Heart right ventricle (tissue), 16 donors: ENCODE data around the gene ASZ1. TPM values are rescaled to one million over a fixed set of nuclear protein-coding genes. Genes with fewer than 3 reads are reported as not detected.

Experiments used
- ATAC-seq, 8 donors: fragments of 200-7000 bp; cut with Tn5 transposase; one replicate each; pipeline ENCODE4 v1.9.1; 2020; ENCODE audit warnings: mild to moderate bottlenecking in 8 of 8, moderate library complexity in 8 of 8, moderate number of reproducible peaks in 1 of 8
- DNase-seq, 2 donors: peaks; one replicate each; pipeline ENCODE4 v3.0.0-alpha.2; 2020
- H3K27ac ChIP-seq, 10 donors: fragments of 200-600 bp; sonication (generic) in 2 of 10; one replicate each; pipeline versions ENCODE4 v1.5.0 to v1.8.0; 2020 to 2022; ENCODE audit warnings: mild to moderate bottlenecking in 3 of 10
- H3K27me3 ChIP-seq, 7 donors: fragments of 200-600 bp; one replicate each; pipeline ENCODE4 v1.8.0; 2021 to 2022; ENCODE audit warnings: mild to moderate bottlenecking in 2 of 7
- H3K36me3 ChIP-seq, 9 donors: fragments of 200-600 bp; sonication (generic) in 1 of 9; one replicate each; pipeline versions ENCODE4 v1.5.0 to v1.8.0; 2020 to 2022; ENCODE audit warnings: mild to moderate bottlenecking in 2 of 9
- H3K4me1 ChIP-seq, 9 donors: fragments of 200-600 bp; sonication (generic) in 1 of 9; one replicate each; pipeline versions ENCODE4 v1.5.0 to v1.8.0; 2020 to 2022; ENCODE audit warnings: mild to moderate bottlenecking in 4 of 9
- H3K4me3 ChIP-seq, 10 donors: fragments of 200-600 bp; sonication (generic) in 2 of 10; one replicate each; pipeline versions ENCODE4 v1.5.0 to v1.8.0; 2020 to 2022; ENCODE audit warnings: mild to moderate bottlenecking in 7 of 10, moderate library complexity in 2 of 10
- H3K9me3 ChIP-seq, 11 donors: fragments of 200-600 bp in 10 of 11; sonication (generic) in 2 of 11; one replicate each; pipeline versions ENCODE4 v1.5.0 to v1.8.0; 2013 to 2022; ENCODE audit warnings: mild to moderate bottlenecking in 2 of 11, control low read depth in 1 of 11, moderate library complexity in 1 of 11
- WGBS, 2 donors: extraction: QIAGEN DNeasy Blood & Tissue Kit; methylation state at CpG; one replicate each; pipeline ENCODE4 v1.1.7; 2013; ENCODE audit warnings: inconsistent platforms in 1 of 2; 5-methylcytosine and 5-hydroxymethylcytosine counted together
- intact Hi-C, 10 donors: fragments of 100-400 bp; cut with DNase I; formaldehyde crosslinking; loops; one replicate each; pipeline versions ENCODE4 v1.11.1 to v1.14.2; 2022
- polyA plus RNA-seq, 2 donors: library from polyadenylated mRNA; stranded (reverse); fragments of 200-250 nt; gene quantifications; one replicate each; pipeline ENCODE4 v1.2.3, GENCODE V29; 2013
- total RNA-seq, 10 donors: library from RNA; stranded (reverse); fragmentation: NEBNext Ultra II Directional in 3 of 10; extraction: Animal tissue kit (Norgen Biotek cat#: 25700) in 3 of 10; gene quantifications; one replicate each; pipeline versions ENCODE4 v1.2.1 to v1.2.4, GENCODE V29; 2021 to 2023
- TF ChIP-seq, protein P1 (sequence below), 9 donors: fragments of 200-600 bp; sonication (generic) in 2 of 9; IDR thresholded peaks; one replicate each; pipeline versions ENCODE4 v1.5.0 to v1.8.0; 2021 to 2022; ENCODE audit warnings: antibody characterized with exemption in 9 of 9, mild to moderate bottlenecking in 5 of 9, moderate library complexity in 1 of 9
- donor health status: Arrhythmogenic right ventricular cardiomyopathy.
- donor health status: ischemic (EF 13 %, LVEDD 7.1; RV severe dilation, severe dysfunction).
- donor health status: healthy with polysubstance abuse.
- donor health status: DM: no; HTN: yes; CAD: no.
- donor health status: DM: no; HTN: no; CAD: no.
- donor health status: ischemic (EF 25% LVEDD 6.9; RV normal size, moderate dysfunction).
- donor health status: ischemic (EF 25% LVEDD 5.7; RV mildly dilated, moderate dysfunction).
- donor health status: healthy.
- donor health status: DM: yes; HTN: yes; CAD: no.
- donor health status: Ischemic cardiomyopathy.
- donor health status: ischemic (EF 35%, LVEDD 5.7; RV mildly dilated, moderate dysfunction).
- donor health status: nonischemic (EF 11% LVEDD 7.7; RV severe dilation, severe dysfunction).
- donor health status: DM: yes; HTN: yes; CAD: no.
- donor health status: PGD.
- donor health status: ischemic (EF 29% LVEDD 5.4; RV normal size, mild dysfunction).
- donor health status: nonischemic (EF 23%, LVEDD 6.1; RV moderate dilation, normal function).

The ASZ1 gene
- total and polyA plus RNA-seq, 12 donors, result not detected

DNA sequence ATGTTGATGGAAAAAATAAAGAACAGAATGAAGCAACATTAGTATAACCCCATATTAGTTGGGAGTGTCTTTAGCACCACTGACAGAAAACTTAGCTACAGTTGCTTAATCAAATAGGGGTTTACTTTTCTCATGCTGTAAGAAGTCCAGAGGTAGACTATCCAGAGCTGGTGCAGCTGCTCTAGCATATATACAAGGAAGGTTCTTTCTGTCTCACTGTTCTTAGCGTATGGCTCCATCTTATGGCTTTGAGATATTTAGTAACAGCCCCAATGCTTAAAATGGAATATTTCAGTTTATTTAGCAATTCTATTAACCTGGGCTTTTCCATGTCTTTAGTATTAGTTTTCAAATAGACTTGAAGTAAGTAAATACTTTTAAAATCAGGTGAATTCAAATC lies 89.3 kb downstream of the ASZ1 start:
- Histone ChIP-seq H3K36me3 (no peaks in the 10 kb centered on the region), H3K4me3 (no peak overlapping the region), H3K27ac (no peak overlapping the region), H3K27me3 (no peaks in the 10 kb centered on the region), H3K4me1 (no peaks in the 10 kb centered on the region), H3K9me3 (no peaks in the 10 kb centered on the region)
- ATAC-seq (no peak), DNase-seq (no peak)
- intact Hi-C loops, result no loop called here
- 80 to 89% methylated on average over 1 of the region's 1 CpG for WGBS, 2 donors
- TF ChIP-seq, protein P1, sequence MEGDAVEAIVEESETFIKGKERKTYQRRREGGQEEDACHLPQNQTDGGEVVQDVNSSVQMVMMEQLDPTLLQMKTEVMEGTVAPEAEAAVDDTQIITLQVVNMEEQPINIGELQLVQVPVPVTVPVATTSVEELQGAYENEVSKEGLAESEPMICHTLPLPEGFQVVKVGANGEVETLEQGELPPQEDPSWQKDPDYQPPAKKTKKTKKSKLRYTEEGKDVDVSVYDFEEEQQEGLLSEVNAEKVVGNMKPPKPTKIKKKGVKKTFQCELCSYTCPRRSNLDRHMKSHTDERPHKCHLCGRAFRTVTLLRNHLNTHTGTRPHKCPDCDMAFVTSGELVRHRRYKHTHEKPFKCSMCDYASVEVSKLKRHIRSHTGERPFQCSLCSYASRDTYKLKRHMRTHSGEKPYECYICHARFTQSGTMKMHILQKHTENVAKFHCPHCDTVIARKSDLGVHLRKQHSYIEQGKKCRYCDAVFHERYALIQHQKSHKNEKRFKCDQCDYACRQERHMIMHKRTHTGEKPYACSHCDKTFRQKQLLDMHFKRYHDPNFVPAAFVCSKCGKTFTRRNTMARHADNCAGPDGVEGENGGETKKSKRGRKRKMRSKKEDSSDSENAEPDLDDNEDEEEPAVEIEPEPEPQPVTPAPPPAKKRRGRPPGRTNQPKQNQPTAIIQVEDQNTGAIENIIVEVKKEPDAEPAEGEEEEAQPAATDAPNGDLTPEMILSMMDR (IDR thresholded peaks at IDR 0.05), result no peak

DNA sequence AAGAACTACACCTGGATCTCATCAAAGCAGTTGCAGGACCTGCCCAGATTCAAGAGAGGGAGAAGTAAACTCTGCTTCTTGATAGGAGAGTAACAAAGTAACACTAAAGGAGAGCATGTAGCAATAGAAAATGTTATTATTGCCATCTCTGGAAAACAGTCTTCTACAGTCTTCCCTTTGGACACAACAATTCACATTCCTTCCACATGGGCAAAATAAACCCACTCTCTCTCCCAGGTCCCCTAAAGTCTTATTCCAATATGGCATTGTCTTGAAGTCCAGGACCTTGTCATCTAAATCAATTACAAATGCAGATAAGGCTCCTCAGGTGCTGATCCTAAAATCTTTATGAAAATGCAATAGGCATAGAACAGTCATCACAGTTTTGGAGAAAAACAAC lies 94.1 kb downstream of the ASZ1 start:
- Histone ChIP-seq H3K36me3 (no peaks in the 10 kb centered on the region), H3K9me3 (peaks cover 0 to 10% (median 0%) of the 10 kb centered on the region in 11 donors), H3K4me3 (no peak overlapping the region), H3K27ac (no peak overlapping the region), H3K27me3 (peaks cover 0 to 5% (median 0%) of the 10 kb centered on the region in 7 donors), H3K4me1 (no peaks in the 10 kb centered on the region)
- no peak for DNase-seq
- intact Hi-C loops, result no loop called here
- TF ChIP-seq, protein P1 (IDR thresholded peaks at IDR 0.05), result no peak
- ATAC-seq, result no peak

GRCh38 chr7:117332031-117332430 lies 95.3 kb downstream of the ASZ1 start:
- Histone ChIP-seq H3K27me3 (peaks cover 0 to 9% (median 0%) of the 10 kb centered on the region in 7 donors), H3K9me3 (peaks cover 0 to 16% (median 0%) of the 10 kb centered on the region in 11 donors), H3K4me1 (no peaks in the 10 kb centered on the region), H3K36me3 (no peaks in the 10 kb centered on the region), H3K4me3 (no peak overlapping the region), H3K27ac (no peak overlapping the region)
- intact Hi-C loops, result no loop called here
- ATAC-seq (no peak), DNase-seq (no peak)
- TF ChIP-seq, protein P1 (IDR thresholded peaks at IDR 0.05), result no peak

- ATAC-seq, result no peak
- no peak for DNase-seq
- H3K4me1 ChIP-seq, result peaks cover 4 to 27% (median 18%) of the 10 kb centered on the region in 9 donors
- H3K4me3 ChIP-seq, result no peak overlapping the region
- no peaks in the 10 kb centered on the region for H3K36me3 ChIP-seq
- intact Hi-C loops, result no loop called here
- TF ChIP-seq, protein P1 (IDR thresholded peaks at IDR 0.05), result no peak
- peaks cover 0 to 12% (median 0%) of the 10 kb centered on the region in 11 donors for H3K9me3 ChIP-seq
- no peak overlapping the region for H3K27ac ChIP-seq
- WGBS, 2 donors, result 79 to 81% methylated on average over 1 of the region's 1 CpG
- H3K27me3 ChIP-seq, result peaks cover 0 to 55% (median 44%) of the 10 kb centered on the region in 7 donors
These were observed 101.5 kb downstream of the ASZ1 start for GRCh38 chr7:117325836-117326235.
